Transverse colon (tissue), 4 donors: Measurements from ENCODE around the gene C15orf61.

Source experiments
- CTCF ChIP-seq, 5 experiments: fragments of 200-600 bp in 3 of 5; fragments of 450-650 bp in 2 of 5; sonication (generic) in 3 of 5; IDR thresholded peaks; 1 replicate in 2 of 5; 2 replicates in 3 of 5; pipeline ENCODE4 v1.5.1; 2016 to 2017; ENCODE audit warnings: antibody characterized with exemption in 5 of 5, inconsistent platforms in 3 of 5, mild to moderate bottlenecking in 2 of 5, moderate library complexity in 1 of 5
- EP300 ChIP-seq: sonication (generic); formaldehyde crosslinking; IDR thresholded peaks from one replicate; pipeline ENCODE4 v1.6.1; 2017; ENCODE audit warnings: antibody characterized with exemption, low read depth
- POLR2A ChIP-seq: fragments of 450-650 bp; IDR thresholded peaks from one replicate; pipeline ENCODE4 v1.6.1; 2016; ENCODE audit warnings: antibody characterized with exemption, mild to moderate bottlenecking, moderate library complexity
- POLR2AphosphoS5 ChIP-seq, 3 donors: sonication (generic); formaldehyde crosslinking; IDR thresholded peaks; one replicate each; pipeline ENCODE4 v1.6.1; 2016; ENCODE audit warnings: antibody characterized with exemption in 3 of 3

- TF ChIP-seq CTCF (IDR thresholded peaks at IDR 0.05) (no peak), POLR2A (no peak), EP300 (no peak), POLR2AphosphoS5 (IDR thresholded peaks at IDR 0.05) (no peak)
Measured at GRCh38 chr15:67510597-67511190, 10.2 kb upstream of the C15orf61 start.
